ENCODE measurements around the gene OR2T34. TPM values are rescaled to one million over a fixed set of nuclear protein-coding genes. Genes with fewer than 3 reads are reported as not detected.
"Not testable (repeated sequence)": the region's sequence is repeated elsewhere in the genome, so short reads cannot be mapped to it uniquely, and the experiment has no call there.

OR2T34 gene
- total RNA-seq, 4 donors from 2014 or later = not detected

DNA sequence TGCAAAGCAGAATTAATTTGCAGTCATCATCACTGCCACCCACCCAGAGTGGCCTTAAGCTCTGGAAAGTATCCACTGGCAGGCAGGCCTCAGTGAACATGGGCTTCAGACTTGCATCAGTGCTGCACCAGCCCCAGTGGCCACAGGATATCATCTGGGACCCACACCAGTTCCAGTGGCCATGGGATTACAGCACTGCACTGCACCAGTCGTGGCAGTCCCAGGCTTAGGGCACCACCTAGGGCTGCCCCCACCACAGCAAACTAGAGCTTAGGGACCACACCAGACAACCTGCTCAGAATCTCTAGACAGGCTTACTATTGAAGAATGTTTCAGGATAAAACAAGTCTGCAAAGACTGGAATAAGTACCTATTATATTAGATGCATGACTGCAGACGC lies 27.2 kb downstream of the OR2T34 start:
- DNase-seq; in situ Hi-C loops (cut with MboI; ENCODE audit: low sequenced_read_pairs in 4 of 4); intact Hi-C loops (cut with DNase I; ENCODE audit: low total_unique reads); H3K27me3 ChIP-seq; H3K9me3 ChIP-seq; ATAC-seq; H3K36me3 ChIP-seq; H3K27ac ChIP-seq; H3K4me3 ChIP-seq; H3K4me1 ChIP-seq: not testable (repeated sequence)

DNA sequence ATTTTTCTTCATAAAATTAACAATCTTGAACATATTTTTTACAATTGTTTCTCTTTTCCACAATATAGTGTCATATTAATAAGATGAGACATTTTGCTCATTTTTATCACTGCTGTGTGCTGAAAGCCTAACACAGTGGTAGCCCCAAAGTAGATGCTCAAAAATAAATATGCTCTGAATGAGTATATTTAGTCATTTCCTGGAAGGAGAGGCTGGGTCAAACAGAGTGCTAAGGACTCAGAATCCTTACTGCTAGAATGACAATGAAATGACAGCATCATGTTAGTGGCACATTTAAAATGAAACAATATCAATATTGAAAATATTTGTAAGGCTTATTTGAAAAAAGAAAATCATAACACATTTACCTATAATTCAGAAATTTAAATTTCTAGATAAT lies 37.1 kb downstream of the OR2T34 start:
- ATAC-seq; DNase-seq; in situ Hi-C loops (cut with MboI; ENCODE audit: low sequenced_read_pairs in 4 of 4); H3K27me3 ChIP-seq; H3K4me1 ChIP-seq; intact Hi-C loops (cut with DNase I; ENCODE audit: low total_unique reads); H3K9me3 ChIP-seq; H3K27ac ChIP-seq; H3K4me3 ChIP-seq; H3K36me3 ChIP-seq: not testable (repeated sequence)

Other genes with a start within 250 kb of the OR2T34 start
- gene OR14C36, start 226.0 kb downstream of the OR2T34 start, total RNA-seq = not detected
- not detected for gene OR2T4, start 213.1 kb downstream of the OR2T34 start, total RNA-seq
- not detected for gene OR2T6, start 199.0 kb downstream of the OR2T34 start, total RNA-seq
- gene OR2T1, start 171.7 kb downstream of the OR2T34 start, total RNA-seq = not detected
- gene OR2T2, start 129.1 kb downstream of the OR2T34 start, total RNA-seq = not detected
- not detected for gene OR2T3, start 101.4 kb downstream of the OR2T34 start, total RNA-seq
- gene OR2T5, start 86.2 kb downstream of the OR2T34 start, total RNA-seq = not detected
- not detected for gene OR2G6, start 66.7 kb downstream of the OR2T34 start, total RNA-seq
- gene OR2T29, start 12.0 kb downstream of the OR2T34 start, total RNA-seq = not detected
- not detected for gene OR2T10, start 22.9 kb upstream of the OR2T34 start, total RNA-seq
- not detected for gene OR2T11, start 60.3 kb upstream of the OR2T34 start, total RNA-seq
- not detected for gene OR2T35, start 70.5 kb upstream of the OR2T34 start, total RNA-seq
- not detected for gene OR2T27, start 80.8 kb upstream of the OR2T34 start, total RNA-seq
- not detected for gene OR14I1, start 128.0 kb upstream of the OR2T34 start, total RNA-seq
- gene LYPD8, start 181.0 kb upstream of the OR2T34 start, total RNA-seq = 1 to 10 TPM in 1 of 4 donors, not detected in 3; 1.7 TPM